ENCODE results near the gene SMIM35.

The SMIM35 gene

DNA sequence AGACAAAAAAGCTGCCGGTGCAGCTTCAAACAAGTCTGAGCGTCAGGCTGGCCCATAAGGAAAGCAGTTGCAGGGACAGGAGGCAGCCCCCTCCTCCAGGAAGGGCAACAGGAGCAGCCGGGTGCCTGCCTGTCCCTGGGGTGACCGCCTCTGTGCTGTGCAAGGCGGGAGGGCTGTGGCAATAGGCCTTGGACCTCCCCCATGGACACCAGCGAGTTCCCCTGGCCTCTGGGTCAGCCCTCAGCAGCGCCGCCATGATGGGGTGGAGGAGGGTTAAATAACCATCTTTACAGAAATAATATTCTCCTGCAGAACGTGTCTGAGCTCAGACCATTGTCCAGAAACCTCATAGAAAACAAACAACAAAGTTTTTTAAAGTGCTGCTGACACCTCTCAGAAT is 13.2 kb downstream of the SMIM35 start:
- DNase-seq (ENCODE audit: low read depth in 1 of 2, low spot score in 1 of 2): no peak
- Histone ChIP-seq H3K27ac (replicated peaks) (no peak overlapping the region), H3K27me3 (ENCODE audit: insufficient read depth, poor library complexity, severe bottlenecking) (no peaks in the 10 kb centered on the region), H3K4me3 (replicated peaks; ENCODE audit: insufficient read depth, low read length) (no peak overlapping the region)
- no peak for TF ChIP-seq CTCF (IDR thresholded peaks at IDR 0.05; ENCODE audit: insufficient read depth, low read length)
- no peak for TF ChIP-seq POLR2AphosphoS5 (IDR thresholded peaks at IDR 0.05; ENCODE audit: low read depth)
- TF ChIP-seq GABPA (IDR thresholded peaks at IDR 0.05; ENCODE audit: low read depth): no peak
- TF ChIP-seq, protein P1, sequence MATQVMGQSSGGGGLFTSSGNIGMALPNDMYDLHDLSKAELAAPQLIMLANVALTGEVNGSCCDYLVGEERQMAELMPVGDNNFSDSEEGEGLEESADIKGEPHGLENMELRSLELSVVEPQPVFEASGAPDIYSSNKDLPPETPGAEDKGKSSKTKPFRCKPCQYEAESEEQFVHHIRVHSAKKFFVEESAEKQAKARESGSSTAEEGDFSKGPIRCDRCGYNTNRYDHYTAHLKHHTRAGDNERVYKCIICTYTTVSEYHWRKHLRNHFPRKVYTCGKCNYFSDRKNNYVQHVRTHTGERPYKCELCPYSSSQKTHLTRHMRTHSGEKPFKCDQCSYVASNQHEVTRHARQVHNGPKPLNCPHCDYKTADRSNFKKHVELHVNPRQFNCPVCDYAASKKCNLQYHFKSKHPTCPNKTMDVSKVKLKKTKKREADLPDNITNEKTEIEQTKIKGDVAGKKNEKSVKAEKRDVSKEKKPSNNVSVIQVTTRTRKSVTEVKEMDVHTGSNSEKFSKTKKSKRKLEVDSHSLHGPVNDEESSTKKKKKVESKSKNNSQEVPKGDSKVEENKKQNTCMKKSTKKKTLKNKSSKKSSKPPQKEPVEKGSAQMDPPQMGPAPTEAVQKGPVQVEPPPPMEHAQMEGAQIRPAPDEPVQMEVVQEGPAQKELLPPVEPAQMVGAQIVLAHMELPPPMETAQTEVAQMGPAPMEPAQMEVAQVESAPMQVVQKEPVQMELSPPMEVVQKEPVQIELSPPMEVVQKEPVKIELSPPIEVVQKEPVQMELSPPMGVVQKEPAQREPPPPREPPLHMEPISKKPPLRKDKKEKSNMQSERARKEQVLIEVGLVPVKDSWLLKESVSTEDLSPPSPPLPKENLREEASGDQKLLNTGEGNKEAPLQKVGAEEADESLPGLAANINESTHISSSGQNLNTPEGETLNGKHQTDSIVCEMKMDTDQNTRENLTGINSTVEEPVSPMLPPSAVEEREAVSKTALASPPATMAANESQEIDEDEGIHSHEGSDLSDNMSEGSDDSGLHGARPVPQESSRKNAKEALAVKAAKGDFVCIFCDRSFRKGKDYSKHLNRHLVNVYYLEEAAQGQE (IDR thresholded peaks at IDR 0.05; ENCODE audit: insufficient replicate concordance, low read depth): no peak
- TF ChIP-seq SPI1 (IDR thresholded peaks at IDR 0.05; ENCODE audit: borderline replicate concordance, low read depth): no peak

DNA sequence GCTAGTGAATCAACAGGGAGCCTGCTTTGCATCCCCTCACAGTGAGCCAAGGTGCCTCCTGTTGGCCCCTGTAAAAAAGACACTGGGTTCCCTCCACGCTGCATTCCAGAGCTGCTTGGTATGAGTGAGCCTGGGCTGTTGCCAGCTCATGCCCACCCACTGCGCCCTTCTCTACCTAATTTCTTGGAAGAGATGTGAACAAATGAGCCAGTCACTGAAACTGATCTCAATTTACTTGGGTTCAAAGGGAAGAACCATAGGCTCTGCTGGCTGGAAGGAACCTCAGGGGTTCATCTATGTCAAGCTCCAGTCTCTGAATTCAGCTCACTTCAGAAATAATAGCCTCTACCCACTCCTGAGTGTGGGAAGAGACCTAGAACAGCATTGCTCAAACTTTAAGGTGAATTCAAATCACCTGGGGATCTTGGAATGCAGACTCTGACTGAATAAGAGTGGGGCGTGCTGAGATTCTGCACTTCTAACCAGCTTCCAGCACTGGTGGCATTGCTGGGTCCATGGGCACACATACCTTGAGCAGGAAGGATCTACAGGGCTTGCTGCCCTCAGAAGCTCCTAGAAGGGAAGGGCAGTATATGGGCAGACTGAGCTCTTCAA is 15.2 kb downstream of the SMIM35 start:
- Histone ChIP-seq H3K27me3 (ENCODE audit: insufficient read depth, poor library complexity, severe bottlenecking) (no peaks in the 10 kb centered on the region), H3K4me3 (replicated peaks; ENCODE audit: insufficient read depth, low read length) (no peak overlapping the region), H3K27ac (replicated peaks) (no peak overlapping the region)
- DNase-seq (ENCODE audit: low read depth in 1 of 2, low spot score in 1 of 2): no peak
- TF ChIP-seq SPI1 (IDR thresholded peaks at IDR 0.05; ENCODE audit: borderline replicate concordance, low read depth) (no peak), GABPA (IDR thresholded peaks at IDR 0.05; ENCODE audit: low read depth) (no peak), CTCF (IDR thresholded peaks at IDR 0.05; ENCODE audit: insufficient read depth, low read length) (no peak), POLR2AphosphoS5 (IDR thresholded peaks at IDR 0.05; ENCODE audit: low read depth) (no peak)
- TF ChIP-seq, protein P1 (IDR thresholded peaks at IDR 0.05; ENCODE audit: insufficient replicate concordance, low read depth): no peak

- Histone ChIP-seq H3K27ac (replicated peaks) (no peak overlapping the region), H3K27me3 (ENCODE audit: insufficient read depth, poor library complexity, severe bottlenecking) (no peaks in the 10 kb centered on the region), H3K4me3 (replicated peaks; ENCODE audit: insufficient read depth, low read length) (no peak overlapping the region)
- no peak for DNase-seq (ENCODE audit: low read depth in 1 of 2, low spot score in 1 of 2)
- TF ChIP-seq, protein P1 (IDR thresholded peaks at IDR 0.05; ENCODE audit: insufficient replicate concordance, low read depth): no peak
- TF ChIP-seq CTCF (IDR thresholded peaks at IDR 0.05; ENCODE audit: insufficient read depth, low read length): no peak
- no peak for TF ChIP-seq POLR2AphosphoS5 (IDR thresholded peaks at IDR 0.05; ENCODE audit: low read depth)
- no peak for TF ChIP-seq SPI1 (IDR thresholded peaks at IDR 0.05; ENCODE audit: borderline replicate concordance, low read depth)
- TF ChIP-seq GABPA (IDR thresholded peaks at IDR 0.05; ENCODE audit: low read depth): no peak
Observed at GRCh38 chr11:118068945-118069612, 17.7 kb downstream of the SMIM35 start.

All from HL-60 (cell line).